DMS153 treated with DMSO at 0.1 percent for 48 hours (cell line): Measurements from ENCODE around the gene NCBP3.
"Not testable (repeated sequence)": the region's sequence is repeated elsewhere in the genome, so short reads cannot be mapped to it uniquely, and the experiment has no call there.

Source experiments
- DNase-seq: peaks from one replicate; lab custom pipeline; 2025; ENCODE audit not compliant: unreplicated experiment; lab: John Stamatoyannopoulos, UW

The NCBP3 gene

GRCh38 chr17:3882276-3882675, 36.2 kb upstream of the NCBP3 start:
- DNase-seq, result no peak

- DNase-seq, result no peak
Observed at GRCh38 chr17:3880983-3881382, 34.9 kb upstream of the NCBP3 start.

DNA sequence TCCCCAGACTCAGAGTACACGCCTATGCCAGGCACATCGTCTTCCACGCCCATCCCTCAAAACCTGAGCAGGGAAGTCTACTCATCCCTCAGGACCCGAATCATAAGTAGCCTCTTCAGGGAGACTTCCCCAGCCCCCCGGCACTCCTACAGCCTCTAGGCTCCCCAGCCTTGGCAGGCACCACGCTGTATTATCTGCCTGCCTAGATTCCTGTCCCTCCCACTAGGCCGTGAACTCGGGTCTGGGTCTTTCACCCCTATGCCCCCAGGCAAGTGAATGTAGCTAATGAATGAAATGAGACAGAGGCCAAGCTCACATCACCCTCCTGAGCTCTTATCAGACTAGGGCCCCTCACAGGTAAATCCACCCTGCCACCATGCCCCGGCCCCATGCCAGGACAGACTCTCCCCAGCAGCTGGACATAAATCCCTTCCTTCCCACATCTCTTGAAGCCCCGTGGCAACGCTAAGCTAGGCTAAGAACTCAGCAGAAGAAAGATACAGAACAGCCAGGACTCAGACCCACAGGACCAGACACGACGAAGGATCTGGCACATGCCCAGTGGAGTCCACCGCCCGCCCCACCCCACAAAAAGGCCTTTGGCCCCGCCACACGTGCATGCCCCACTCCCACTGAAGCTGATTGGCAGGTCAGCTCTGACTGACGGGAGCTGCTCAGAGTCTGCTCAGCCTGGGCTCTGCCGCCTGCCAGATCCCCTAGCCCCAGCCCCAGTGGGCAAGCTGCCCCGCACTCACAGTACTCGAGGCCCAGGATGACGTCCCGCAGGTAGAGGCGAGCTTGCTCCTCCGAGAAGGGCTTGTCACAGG, 33.8 kb upstream of the NCBP3 start:
- no peak for DNase-seq

GRCh38 chr17:3879186-3879585, 33.1 kb upstream of the NCBP3 start:
- DNase-seq, result no peak

GRCh38 chr17:3877220-3877619, 31.2 kb upstream of the NCBP3 start:
- DNase-seq, result no peak

DNA sequence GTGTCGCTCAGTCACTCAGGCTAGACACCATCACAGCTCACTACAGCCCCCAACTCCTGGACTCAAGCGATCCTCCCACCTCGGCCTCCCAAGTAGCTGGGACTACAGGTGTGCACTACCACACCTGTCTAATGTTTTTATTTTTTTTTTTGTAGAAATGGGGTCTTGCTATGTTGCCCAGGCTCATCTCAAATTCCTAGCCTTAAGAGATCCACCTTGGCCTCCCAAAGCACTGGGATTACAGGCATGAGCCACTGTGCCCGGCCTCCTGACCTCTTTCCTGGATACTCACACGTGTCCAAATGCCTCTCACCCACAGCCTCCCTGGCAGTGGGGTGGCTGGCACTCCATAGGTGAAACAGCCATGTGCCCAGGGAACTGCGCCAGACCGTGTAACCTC, 29.3 kb upstream of the NCBP3 start:
- DNase-seq, result no peak

DNA sequence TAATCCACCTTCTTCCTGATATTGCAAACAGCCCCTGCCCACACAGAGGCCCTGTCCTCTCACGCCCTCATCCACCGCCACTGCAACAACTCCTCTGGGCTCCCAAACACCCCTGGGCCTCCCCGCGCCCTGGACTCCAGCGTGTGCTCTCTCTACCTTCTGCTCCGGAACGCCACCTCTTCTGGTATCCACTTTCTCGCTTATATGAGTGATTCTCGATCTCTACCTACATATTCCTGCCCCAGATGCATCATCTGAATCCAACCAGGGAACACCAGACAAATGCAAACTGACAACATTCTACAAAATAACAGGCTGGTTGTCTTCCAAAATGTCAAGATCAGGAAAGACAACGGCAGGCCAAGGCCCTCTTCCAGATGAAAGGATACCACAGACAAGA, 27.8 kb upstream of the NCBP3 start:
- no peak for DNase-seq

GRCh38 chr17:3870871-3871306, 24.8 kb upstream of the NCBP3 start:
- no peak for DNase-seq

GRCh38 chr17:3867606-3868005, 21.6 kb upstream of the NCBP3 start:
- no peak for DNase-seq

- DNase-seq, result no peak
Observed at GRCh38 chr17:3867106-3867505, 21.1 kb upstream of the NCBP3 start.

DNA sequence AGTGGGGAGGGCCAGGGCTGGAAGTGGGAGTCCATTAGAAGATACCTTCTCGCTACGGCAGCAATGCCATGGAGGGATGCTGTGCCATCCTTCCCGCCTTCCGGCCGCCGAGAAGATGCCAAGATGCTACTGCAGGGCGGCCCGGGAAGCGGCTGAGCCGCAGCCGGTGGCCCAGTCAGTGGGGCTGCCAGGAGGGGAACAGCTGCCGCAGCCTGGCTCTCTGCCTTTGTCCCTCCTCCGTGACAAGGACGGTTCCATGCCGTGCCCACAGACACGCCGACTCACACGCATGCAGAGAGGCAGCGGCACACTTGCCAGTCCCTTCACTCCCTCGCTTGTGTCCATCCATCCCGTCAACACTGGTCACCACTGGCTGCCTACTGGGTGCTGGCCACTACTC, 20.2 kb upstream of the NCBP3 start:
- DNase-seq, result no peak

GRCh38 chr17:3865176-3865575, 19.1 kb upstream of the NCBP3 start:
- DNase-seq, result no peak

- DNase-seq, result no peak
Observed at GRCh38 chr17:3864534-3864933, 18.5 kb upstream of the NCBP3 start.

GRCh38 chr17:3861761-3862681, 16.0 kb upstream of the NCBP3 start:
- DNase-seq, result no peak

DNA sequence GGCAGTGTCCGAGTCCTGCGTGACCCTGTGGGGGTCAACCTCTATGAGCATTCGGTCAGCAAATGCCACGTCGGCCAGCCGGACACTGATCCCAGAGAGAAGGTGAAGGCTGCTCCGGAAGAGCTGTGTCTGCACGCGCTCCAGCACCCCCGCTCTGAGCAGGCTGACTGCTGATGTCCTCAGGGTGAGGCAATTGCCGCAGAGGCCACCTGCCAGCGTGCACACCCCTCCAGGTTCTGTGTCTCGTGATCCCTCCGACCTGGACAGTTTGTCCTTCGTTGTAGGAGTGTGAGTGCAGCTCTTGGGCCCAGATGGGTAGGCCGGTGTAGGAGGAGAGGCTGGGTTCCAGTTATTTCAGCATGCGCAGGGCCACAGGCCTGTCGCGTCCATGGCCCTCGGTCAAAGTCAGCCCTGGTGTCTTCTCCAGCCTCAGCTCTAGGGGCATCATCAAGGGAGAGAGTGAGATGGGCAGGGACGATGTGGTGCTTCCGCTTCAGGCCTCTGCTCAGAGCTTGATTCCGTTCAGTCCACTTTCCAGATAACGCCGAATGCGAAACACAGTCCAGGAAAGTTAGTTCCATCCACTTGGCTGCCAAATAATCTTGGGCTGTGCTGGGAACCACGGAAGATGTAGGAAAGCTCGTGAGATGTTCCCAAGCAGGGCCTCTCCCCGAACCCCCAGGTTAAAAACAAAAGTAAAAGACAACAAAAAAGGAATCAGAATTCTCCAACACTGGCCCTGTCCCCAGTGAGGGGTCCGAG, 15.1 kb upstream of the NCBP3 start:
- no peak for DNase-seq

GRCh38 chr17:3859940-3860339, 13.9 kb upstream of the NCBP3 start:
- no peak for DNase-seq

- no peak for DNase-seq
Observed at GRCh38 chr17:3857261-3858105, 11.4 kb upstream of the NCBP3 start.

DNA sequence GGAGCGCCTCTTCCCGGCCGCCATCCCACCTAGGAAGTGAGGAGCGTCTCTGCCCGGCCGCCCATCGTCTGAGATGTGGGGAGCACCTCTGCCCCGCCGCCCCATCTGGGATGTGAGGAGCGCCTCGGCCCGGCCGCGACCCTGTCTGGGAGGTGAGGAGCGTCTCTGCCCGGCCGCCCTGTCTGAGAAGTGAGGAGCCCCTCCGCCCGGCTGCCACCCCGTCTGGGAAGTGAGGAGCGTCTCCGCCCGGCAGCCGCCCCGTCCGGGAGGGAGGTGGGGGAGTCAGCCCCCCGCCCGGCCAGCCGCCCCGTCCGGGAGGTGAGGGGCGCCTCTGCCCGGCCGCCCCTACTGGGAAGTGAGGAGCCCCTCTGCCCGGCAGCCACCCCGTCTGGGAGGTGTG, 8.2 kb upstream of the NCBP3 start:
- not testable (repeated sequence) for DNase-seq

DNA sequence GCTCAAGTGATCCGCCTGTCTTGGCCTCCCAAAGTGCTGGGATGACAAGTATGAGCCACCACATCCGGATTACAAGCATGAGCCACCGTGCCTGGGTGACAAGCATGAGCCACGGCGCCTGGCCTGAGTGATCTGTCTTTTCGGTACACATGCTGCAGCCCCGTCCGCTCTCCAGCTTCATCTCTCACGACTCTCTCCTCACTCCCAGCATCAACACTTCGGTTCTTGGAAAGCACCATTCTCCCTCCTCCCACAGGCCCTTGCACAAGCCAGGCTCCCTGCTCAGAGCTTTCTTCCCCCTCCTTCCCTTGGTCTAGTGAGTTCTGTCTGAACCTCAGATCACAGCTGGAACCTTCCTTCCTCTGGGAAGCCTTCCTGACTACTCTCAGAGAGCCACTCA, 6.5 kb upstream of the NCBP3 start:
- no peak for DNase-seq

- DNase-seq, result no peak
Observed at GRCh38 chr17:3851461-3852100, 5.5 kb upstream of the NCBP3 start.
